HUES64 (cell line): ENCODE data around the gene PARP12.

ENCODE experiments used
- H3K27ac ChIP-seq: 2 replicates; pipeline ENCODE4 v1.7.0; 2013; ENCODE audit warnings: low read depth, low read length, inconsistent platforms
- H3K27me3 ChIP-seq: 2 replicates; pipeline ENCODE4 v1.6.1; 2013; ENCODE audit warnings: mild to moderate bottlenecking, low read length; ENCODE audit not compliant: insufficient read depth
- H3K36me3 ChIP-seq: 2 replicates; pipeline ENCODE4 v1.6.1; 2013; ENCODE audit warnings: mild to moderate bottlenecking, low read length; ENCODE audit not compliant: insufficient read depth
- H3K4me1 ChIP-seq: 2 replicates; pipeline ENCODE4 v1.6.1; 2013; ENCODE audit warnings: mild to moderate bottlenecking, low read length, moderate library complexity; ENCODE audit not compliant: insufficient read depth
- H3K4me3 ChIP-seq: 2 replicates; pipeline ENCODE4 v1.5.1; 2013; ENCODE audit warnings: mild to moderate bottlenecking, low read length, moderate library complexity
- H3K9ac ChIP-seq: 2 replicates; pipeline ENCODE4 v1.6.1; 2013; ENCODE audit warnings: mild to moderate bottlenecking, low read depth, low read length
- H3K9me3 ChIP-seq: 2 replicates; pipeline ENCODE4 v1.6.1; 2013; ENCODE audit warnings: low read depth, low read length; ENCODE audit not compliant: insufficient read depth
- WGBS: fragments of 150-250, 120-280 bp; methylation state at CpG from one replicate; pipeline ENCODE4 v1.1.7; 2013; ENCODE audit warnings: missing lambda C conversion rate; 5-methylcytosine and 5-hydroxymethylcytosine counted together

The PARP12 gene

GRCh38 chr7:139999516-139999915 lies 63.2 kb downstream of the PARP12 start:
- Histone ChIP-seq H3K27ac (no peak overlapping the region), H3K9me3 (no peaks in the 10 kb centered on the region), H3K4me3 (no peak overlapping the region), H3K27me3 (no peaks in the 10 kb centered on the region), H3K4me1 (no peaks in the 10 kb centered on the region), H3K36me3 (no peaks in the 10 kb centered on the region), H3K9ac (no peak overlapping the region)
- whole genome bisulfite sequencing = 93% methylated on average over 6 of the region's 6 CpGs

GRCh38 chr7:139998572-139998971 lies 64.2 kb downstream of the PARP12 start:
- H3K4me3 ChIP-seq = no peak overlapping the region
- no peaks in the 10 kb centered on the region for H3K36me3 ChIP-seq
- no peak overlapping the region for H3K9ac ChIP-seq
- 96% methylated on average over 4 of the region's 4 CpGs for WGBS
- no peaks in the 10 kb centered on the region for H3K27me3 ChIP-seq
- H3K4me1 ChIP-seq = no peaks in the 10 kb centered on the region
- H3K27ac ChIP-seq = no peak overlapping the region
- no peaks in the 10 kb centered on the region for H3K9me3 ChIP-seq

GRCh38 chr7:139995017-139995915 lies 67.5 kb downstream of the PARP12 start:
- Histone ChIP-seq H3K9me3 (no peaks in the 10 kb centered on the region), H3K27ac (no peak overlapping the region), H3K4me3 (no peak overlapping the region), H3K27me3 (no peaks in the 10 kb centered on the region), H3K4me1 (no peaks in the 10 kb centered on the region), H3K36me3 (no peaks in the 10 kb centered on the region), H3K9ac (no peak overlapping the region)
- 86% methylated on average over 19 of the region's 19 CpGs for WGBS

GRCh38 chr7:139994356-139994755 lies 68.4 kb downstream of the PARP12 start:
- no peaks in the 10 kb centered on the region for H3K4me1 ChIP-seq

GRCh38 chr7:139993592-139993991 lies 69.2 kb downstream of the PARP12 start:
- 86% methylated on average over 2 of the region's 2 CpGs for WGBS
- Histone ChIP-seq H3K27me3 (no peaks in the 10 kb centered on the region), H3K4me3 (no peak overlapping the region), H3K27ac (no peak overlapping the region), H3K4me1 (no peaks in the 10 kb centered on the region), H3K9ac (no peak overlapping the region), H3K9me3 (no peaks in the 10 kb centered on the region), H3K36me3 (no peaks in the 10 kb centered on the region)

More at GRCh38 chr7:139994356-139994755, 68.4 kb downstream of the PARP12 start:
- no peak overlapping the region for H3K27ac ChIP-seq
- H3K36me3 ChIP-seq = no peaks in the 10 kb centered on the region
- WGBS = no CpG with 5 or more reads among the region's 1 CpG
- no peak overlapping the region for H3K4me3 ChIP-seq
- no peaks in the 10 kb centered on the region for H3K9me3 ChIP-seq
- no peaks in the 10 kb centered on the region for H3K27me3 ChIP-seq
- H3K9ac ChIP-seq = no peak overlapping the region

GRCh38 chr7:139993169-139993568 lies 69.6 kb downstream of the PARP12 start:
- Histone ChIP-seq H3K9ac (no peak overlapping the region), H3K27ac (no peak overlapping the region), H3K4me3 (no peak overlapping the region), H3K27me3 (no peaks in the 10 kb centered on the region), H3K4me1 (no peaks in the 10 kb centered on the region), H3K9me3 (no peaks in the 10 kb centered on the region), H3K36me3 (no peaks in the 10 kb centered on the region)
- WGBS = 98% methylated on average over 5 of the region's 8 CpGs

GRCh38 chr7:139992353-139993044 lies 70.3 kb downstream of the PARP12 start:
- H3K4me1 ChIP-seq = no peaks in the 10 kb centered on the region
- H3K27me3 ChIP-seq = no peaks in the 10 kb centered on the region
- no peaks in the 10 kb centered on the region for H3K36me3 ChIP-seq
- H3K27ac ChIP-seq = no peak overlapping the region
- WGBS = 90% methylated on average over 14 of the region's 14 CpGs
- no peak overlapping the region for H3K9ac ChIP-seq
- H3K9me3 ChIP-seq = no peaks in the 10 kb centered on the region
- H3K4me3 ChIP-seq = no peak overlapping the region

GRCh38 chr7:139991911-139992310 lies 70.8 kb downstream of the PARP12 start:
- H3K4me3 ChIP-seq = no peak overlapping the region
- WGBS = 90% methylated on average over 6 of the region's 6 CpGs
- no peaks in the 10 kb centered on the region for H3K9me3 ChIP-seq
- H3K27ac ChIP-seq = no peak overlapping the region
- H3K36me3 ChIP-seq = no peaks in the 10 kb centered on the region
- H3K4me1 ChIP-seq = no peaks in the 10 kb centered on the region
- no peaks in the 10 kb centered on the region for H3K27me3 ChIP-seq
- H3K9ac ChIP-seq = no peak overlapping the region

- WGBS = 88% methylated on average over 5 of the region's 5 CpGs
- Histone ChIP-seq H3K4me3 (no peak overlapping the region), H3K4me1 (no peaks in the 10 kb centered on the region), H3K9me3 (no peaks in the 10 kb centered on the region), H3K36me3 (no peaks in the 10 kb centered on the region), H3K27ac (no peak overlapping the region), H3K27me3 (no peaks in the 10 kb centered on the region), H3K9ac (no peak overlapping the region)
These were observed 71.5 kb downstream of the PARP12 start for GRCh38 chr7:139991269-139991666.

- no peaks in the 10 kb centered on the region for H3K36me3 ChIP-seq
- H3K9me3 ChIP-seq = no peaks in the 10 kb centered on the region
- H3K27ac ChIP-seq = no peak overlapping the region
- H3K4me1 ChIP-seq = no peaks in the 10 kb centered on the region
- 94% methylated on average over 22 of the region's 22 CpGs for WGBS
- no peaks in the 10 kb centered on the region for H3K27me3 ChIP-seq
- no peak overlapping the region for H3K9ac ChIP-seq
- no peak overlapping the region for H3K4me3 ChIP-seq
These were observed 72.0 kb downstream of the PARP12 start for GRCh38 chr7:139990571-139991268.

- H3K9ac ChIP-seq = no peak overlapping the region
- no peak overlapping the region for H3K27ac ChIP-seq
- 91% methylated on average over 10 of the region's 10 CpGs for WGBS
- H3K27me3 ChIP-seq = no peaks in the 10 kb centered on the region
- H3K9me3 ChIP-seq = no peaks in the 10 kb centered on the region
- no peak overlapping the region for H3K4me3 ChIP-seq
- H3K4me1 ChIP-seq = no peaks in the 10 kb centered on the region
- no peaks in the 10 kb centered on the region for H3K36me3 ChIP-seq
These were observed 72.6 kb downstream of the PARP12 start for GRCh38 chr7:139990142-139990535.
